Central memory CD4-positive, alpha-beta T cell (primary cell): Measurements from ENCODE around the gene TMEM114.

Experiments used
- DNase-seq: peaks from one replicate; pipeline ENCODE4 v3.0.0; 2022

Gene TMEM114

DNA sequence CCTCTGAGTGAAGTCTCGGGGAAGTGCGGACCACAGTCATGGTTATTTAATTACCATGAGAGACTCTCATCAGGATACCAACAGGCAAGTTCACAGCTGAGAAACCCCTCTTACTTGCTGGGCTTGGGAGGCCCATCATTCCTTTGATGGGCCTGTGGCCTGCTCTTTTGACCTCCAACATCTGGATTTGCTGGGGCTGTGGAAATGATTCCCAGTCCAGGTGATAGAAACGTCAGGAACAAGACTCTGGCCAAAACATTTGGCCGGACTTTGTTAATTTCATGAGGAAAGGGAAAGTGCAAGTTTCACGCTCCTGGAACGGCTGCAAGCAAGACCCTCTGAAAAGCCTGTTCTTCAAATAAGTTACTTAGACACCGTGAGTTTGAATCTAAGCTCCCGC is 42.5 kb downstream of the TMEM114 start:
- DNase-seq = no peak

DNA sequence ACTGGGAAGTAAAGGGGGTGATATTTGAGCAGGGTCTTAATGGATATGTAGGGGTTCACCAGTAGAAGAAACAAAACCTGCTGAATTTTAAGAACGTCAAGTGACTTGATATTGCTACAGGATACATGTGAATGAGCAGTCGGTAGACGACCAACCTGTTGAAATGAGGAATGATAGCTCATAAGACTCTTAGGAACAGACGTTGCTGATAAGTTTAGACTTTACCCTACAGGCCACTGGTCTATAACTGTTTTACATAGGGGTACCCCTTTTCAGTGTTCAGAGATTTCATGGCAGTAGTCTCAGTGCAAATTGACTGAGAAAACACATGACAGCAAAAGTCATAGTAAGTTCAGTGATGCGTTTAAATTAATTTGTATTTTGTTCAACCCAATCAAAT is 45.9 kb downstream of the TMEM114 start:
- DNase-seq = no peak

- DNase-seq = no peak
Measured at GRCh38 chr16:8543258-8543657, 47.1 kb downstream of the TMEM114 start.

DNA sequence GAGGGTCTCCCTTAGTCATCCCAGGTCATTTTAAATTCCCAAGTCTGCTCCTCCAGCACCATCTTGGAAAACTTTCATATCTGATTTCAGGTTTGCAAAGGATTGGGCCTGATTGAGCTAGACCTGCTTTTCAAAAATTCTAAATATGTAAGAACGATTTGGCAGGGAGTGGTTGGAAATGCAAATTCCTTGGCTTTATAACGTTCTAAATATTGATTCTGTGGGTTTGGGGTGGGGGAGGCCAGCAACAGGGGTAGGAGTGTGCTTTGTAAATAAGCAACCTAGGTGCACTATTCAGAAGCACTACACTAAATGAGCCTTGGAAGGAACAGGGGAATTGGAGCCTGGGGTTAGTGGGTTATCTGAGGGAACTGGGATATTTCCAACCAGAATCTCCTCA is 47.9 kb downstream of the TMEM114 start:
- DNase-seq = no peak

DNA sequence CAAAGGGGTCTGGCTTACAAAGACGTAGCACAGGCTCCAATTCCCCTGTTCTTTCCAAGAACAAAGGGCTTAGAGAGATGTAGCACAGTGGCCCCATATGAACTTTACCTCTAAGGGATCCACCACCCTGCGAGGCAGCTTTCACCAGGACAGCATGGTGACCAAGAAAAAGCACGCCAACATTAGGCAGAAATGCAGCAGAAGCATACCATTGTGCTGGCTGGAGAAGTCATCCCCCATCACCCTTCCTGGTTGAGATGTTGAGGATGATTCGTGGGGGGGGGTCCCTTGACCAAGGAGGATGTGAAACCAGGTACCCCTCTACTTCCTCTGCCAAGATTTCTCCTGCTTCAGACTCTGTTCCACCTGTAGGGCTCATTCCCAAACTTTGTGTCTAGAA is 48.4 kb downstream of the TMEM114 start:
- no peak for DNase-seq

DNA sequence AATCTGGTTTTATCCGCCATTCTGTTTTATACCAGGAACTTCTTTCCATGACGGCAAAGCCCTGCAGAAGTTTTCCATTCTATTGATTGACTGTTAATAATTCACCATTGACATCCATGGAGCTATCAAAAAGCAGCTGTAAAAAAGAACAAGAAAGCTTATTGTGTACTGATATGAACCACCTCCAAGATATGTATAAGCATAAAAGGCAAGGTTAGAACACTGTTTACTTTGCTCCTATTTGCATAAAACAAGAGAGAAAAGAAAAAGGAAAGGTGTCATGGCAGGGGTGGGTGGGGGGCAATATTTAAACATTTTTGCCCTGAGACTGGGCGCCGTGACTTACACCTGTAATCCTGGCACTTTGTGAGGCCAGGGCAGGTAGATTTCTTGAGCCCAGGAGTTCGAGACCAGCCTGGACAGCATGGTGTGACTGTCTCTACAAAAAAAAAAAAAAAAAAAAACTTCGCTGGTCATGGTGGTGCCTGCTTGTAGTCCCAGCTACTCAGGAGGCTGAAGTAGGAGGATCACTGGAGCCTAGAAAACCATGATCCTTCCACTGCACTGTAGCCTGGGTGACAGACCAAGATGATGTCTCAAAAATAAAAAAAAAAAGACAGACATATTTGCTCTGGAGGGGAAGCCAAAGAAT is 52.5 kb downstream of the TMEM114 start:
- DNase-seq = no peak

DNA sequence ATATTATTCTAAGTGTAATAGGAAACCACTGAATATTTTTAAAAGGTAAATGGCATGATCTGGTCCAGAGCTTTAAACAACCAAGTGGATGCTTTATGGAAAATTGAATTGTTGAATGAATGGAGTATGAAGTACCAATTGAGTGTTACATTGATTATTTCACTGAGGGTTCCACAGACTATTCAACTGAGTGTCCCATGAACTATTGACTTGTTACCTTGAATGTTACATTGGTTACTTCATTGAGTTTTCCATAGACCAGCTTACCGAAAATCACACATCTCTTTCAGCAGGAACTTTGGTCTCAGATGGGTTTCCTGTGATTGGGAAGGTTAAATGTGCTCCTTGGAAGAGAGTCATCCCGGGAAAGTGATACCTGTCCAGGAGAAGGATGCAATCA is 56.8 kb downstream of the TMEM114 start:
- no peak for DNase-seq

DNA sequence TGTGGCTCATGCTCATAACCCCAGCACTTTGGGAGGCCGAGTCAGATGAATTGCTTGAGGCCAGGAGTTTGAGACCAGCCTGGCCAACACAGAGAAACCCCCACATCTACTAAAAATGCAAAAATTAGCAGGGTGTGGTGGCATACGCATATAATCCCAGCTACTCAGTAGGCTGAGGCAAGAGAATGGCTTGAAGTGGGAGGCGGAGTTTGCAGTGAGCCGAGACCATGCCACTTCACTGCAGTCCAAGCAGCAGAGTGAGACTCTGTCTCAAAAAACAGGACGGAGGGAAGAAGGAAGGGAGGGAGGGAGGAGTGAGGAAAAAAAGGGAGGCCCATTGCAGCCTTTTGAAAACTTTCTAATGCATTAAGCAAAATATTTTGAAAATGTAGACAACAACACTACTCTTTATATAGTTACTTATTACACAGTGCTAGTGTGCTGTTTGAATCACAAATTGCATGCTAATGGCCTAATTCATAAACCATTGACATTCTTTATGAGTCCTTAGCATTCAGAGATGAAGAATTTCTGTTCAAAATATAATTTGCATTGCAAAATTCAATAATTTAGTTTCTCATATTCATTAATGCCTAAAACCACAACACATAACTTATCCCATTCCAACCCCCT is 59.4 kb downstream of the TMEM114 start:
- DNase-seq = no peak

DNA sequence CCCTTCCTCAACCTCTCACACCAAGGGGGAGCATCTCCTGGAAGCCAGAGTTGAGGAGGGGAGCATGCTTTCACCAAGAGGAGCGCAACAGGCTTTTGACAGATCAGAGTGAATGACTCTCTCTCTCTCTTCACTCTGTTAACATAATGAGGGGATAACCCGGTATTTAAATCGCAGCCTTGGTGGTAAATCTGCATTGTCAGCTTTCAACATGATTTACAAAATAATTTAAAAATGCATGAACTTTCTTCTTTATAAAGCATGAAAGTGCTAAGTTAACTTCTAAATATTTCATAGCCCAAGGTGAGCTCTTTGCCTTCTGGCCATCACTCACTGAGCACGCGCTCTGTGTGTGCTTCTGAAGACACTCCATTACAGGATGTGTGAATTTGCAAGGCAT is 61.8 kb downstream of the TMEM114 start:
- DNase-seq = no peak

DNA sequence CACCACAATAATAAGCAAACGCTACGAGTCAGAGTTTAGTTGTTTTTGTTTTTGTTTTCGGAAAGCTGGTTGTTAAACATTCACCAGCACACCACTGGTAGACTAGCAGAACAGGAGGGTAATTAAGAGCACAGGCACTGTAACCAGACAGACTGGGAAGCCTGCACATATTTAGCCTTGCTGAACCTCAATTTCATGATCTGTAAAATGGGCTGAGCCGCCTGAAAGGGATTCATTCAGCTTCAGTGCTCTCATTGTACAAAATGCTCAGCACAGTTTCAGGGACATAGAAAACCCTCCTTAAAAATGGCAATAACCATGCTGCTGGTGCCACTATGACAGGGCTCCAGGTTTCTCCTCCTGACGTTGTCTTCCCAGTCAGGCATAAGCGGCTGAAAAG is 66.4 kb downstream of the TMEM114 start:
- no peak for DNase-seq

DNA sequence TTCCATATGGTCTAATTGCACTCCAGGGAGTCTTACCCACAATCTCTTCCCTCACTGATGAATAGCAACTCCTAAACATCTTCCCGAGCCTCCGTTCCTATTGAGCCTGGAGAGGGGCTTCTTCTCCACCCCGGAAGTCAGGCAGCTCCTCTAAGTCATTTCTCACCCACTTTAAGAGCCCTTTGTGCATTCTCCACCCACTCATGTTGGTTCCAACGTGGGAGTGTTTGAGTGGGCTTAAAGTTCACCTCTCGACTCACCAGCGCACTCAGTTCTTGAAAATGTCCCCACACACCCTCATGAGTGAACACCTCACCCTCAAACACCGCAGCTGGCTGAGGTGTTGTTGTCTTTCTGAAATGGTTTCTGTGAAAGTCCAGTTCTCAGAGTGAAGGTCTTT is 67.6 kb downstream of the TMEM114 start:
- DNase-seq = no peak

DNA sequence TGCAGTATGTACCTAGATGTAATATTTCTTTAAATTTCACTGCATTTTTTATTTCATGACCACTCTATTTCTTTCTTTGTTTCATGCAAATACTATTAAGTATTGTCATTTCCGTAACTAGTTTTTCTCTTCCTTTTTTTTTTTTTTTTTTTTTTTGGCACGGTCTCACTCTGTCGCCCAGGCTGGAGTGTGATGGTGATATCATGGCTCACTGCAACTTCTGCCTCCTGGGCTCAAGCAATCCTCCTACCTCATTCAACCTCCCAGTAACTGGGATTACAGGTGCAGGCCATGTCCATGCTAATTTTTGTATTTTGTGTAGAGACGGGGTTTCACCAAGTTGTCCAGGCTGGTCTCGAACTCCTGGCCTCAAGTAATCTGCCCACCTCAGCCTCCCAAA is 70.7 kb downstream of the TMEM114 start:
- no peak for DNase-seq
